Activated CD4-positive, alpha-beta T cell treated with anti-CD3 and anti-CD28 coated beads, Interleukin-2, amount 50 U/mL, for 4 hours (primary cell): ENCODE data around the gene RGMB.
A peak's percentile ranks its signal among the peaks of the same experiment; 100 is the strongest.

Source experiments
- DNase-seq, 2 experiments: peaks; one replicate each; pipeline ENCODE4 v3.0.0-alpha.2; 2020

RGMB gene

DNA sequence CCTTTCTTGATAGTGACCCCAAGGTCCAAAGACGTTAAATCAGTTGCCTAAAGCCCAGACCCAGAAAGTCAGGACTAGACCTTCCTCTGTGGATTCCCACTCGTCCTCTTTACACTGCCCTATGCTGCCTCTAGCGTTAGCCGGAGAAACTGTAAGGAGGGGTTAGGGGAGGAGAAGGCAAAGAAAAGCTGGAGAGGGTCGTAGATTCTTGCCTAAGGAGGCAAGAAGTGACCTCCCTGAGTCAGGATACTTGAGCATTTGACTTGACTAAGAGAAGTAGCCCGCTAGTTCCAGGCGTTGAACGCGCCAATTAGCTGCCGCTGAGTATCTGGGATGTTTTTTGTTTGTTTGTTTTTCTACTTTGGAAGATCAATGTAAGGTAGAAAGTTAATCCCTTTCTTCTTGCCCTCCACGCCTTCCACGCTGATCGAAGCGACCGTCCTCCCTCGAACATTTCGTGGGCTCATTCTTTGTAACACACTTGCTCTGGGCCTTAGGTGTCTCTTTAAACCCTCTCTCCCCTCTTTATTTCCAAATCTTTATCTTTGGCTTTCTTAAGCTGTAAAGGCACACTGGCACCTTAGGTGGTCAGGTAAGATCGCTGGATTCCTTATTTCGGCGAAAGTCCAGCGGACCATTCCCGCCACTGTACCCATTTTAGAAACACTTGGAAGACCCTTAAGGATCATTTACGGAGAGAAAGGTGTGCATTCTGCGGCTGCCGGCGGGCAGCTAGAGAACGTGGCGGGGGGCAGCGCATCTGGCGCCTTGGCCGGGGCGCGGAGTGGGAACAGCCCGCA is 5.1 kb upstream of the RGMB start:
- DNase-seq: no peak

DNA sequence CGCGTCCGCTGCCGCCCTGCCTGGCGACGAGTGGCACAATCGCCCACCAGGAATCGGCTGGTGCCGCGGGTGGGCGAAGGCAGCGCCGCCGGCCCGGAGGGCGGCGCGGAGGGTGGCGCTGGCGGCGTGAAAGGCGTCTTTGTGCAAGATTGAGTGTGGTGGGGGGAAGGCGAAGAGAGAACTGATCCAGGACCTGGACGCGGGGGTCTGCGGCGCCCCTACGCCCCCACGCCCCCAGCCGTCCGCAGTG is 4.6 kb upstream of the RGMB start:
- DNase-seq: no peak

DNA sequence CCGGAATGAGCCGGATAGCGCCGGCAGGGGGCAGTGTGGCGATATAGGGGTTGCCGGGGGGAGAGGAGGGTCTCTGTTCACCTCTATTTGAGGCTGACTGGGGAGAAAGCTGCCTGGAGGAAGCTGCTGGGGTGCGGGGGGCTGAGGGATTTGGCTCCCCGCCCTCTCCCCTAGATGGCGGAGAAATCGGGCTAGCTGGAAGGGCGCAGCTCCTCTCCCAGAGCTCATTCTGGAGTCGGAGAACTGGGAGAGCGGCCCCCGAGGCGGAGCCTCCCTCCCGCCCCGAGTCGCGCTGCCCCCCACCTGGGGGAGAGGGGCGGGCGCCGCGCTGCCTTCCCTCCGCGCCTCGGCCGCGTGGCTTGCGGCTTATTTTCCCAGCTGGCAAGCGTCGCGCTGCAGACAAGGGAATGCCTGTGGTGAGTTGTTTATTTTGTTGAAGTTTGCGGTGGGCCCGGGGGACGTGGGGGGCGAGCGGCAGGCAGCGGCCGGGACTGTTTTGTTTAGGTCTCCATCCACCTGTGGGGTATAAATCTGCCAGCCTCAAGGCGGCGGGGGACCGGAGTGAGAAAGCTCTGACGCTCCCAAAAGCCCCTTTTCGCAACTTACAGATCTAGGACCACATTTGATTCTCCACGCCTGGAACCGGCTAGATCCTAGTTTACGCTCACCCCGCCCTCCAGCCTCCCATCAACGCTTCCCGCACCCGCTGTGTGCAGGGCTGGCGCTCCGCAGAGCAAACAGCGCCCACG is 4.1 kb upstream of the RGMB start:
- DNase-seq: peak; percentile 40 to 44

DNA sequence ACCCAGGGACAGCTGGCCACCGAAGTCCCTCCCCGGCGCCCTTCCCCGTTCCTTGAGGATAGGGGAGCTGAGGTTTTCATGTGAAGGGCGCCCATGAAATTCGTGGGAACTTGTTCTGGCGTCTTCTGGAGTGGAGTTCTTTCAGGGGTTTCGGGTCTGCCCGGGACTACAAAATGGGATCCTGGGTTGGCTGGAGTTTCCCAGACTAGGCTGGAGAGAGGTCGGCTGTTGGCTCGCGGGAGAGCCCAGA is 3.6 kb upstream of the RGMB start:
- no peak for DNase-seq

DNA sequence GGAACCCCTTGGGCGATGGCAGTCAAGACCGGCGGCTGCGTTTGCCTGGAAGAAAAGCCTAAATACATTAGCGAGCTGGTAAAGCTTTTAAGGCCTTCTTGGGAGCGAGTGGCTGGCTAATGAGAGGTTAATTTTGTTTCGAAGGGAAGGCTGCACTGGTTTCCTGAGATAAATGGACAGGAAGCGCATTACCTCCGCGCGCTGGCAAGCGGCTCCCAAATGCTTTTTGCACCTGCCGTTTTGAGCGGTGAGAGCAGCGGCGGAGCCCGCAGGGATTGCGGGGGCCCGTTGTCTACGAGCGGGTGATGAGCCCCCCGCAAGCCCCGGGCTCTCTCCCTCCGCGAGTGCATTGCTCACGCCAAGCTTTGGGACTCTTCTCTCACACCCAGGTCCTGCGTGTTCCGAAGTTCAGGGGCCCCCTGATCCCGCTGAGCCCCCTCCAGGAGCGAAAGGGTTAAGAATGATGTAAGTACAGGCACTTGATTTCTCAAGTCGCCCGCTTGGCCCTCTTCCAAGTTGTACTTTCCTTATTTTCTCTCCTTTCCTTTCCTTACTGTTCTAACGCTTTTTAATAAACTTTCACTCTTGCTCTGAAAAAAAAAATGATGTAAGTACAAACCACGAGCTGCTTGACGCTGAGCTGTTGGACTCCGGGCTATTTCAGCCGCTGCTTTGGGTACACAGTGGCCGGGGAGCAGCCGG is 3.1 kb upstream of the RGMB start:
- DNase-seq: no peak

DNA sequence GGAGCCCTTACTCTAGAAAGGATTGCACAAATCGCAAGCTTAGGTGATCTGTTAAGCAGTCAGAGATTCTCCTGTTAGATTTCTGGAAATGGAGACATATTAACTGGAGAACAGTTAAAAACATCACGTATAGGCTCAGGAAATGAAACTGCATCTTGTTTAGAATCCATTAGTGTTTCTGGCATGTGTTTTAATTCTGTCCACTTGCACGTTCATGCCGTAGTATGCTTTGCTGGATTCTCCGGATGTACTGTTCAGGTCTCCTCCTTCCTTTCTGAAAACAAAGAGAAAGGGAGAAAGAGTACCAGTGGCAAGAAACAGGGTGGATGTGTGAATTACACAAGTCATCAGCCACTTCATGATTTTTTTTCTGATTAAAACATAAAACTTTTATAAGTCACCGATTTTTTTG is 2.5 kb upstream of the RGMB start:
- DNase-seq: no peak

DNA sequence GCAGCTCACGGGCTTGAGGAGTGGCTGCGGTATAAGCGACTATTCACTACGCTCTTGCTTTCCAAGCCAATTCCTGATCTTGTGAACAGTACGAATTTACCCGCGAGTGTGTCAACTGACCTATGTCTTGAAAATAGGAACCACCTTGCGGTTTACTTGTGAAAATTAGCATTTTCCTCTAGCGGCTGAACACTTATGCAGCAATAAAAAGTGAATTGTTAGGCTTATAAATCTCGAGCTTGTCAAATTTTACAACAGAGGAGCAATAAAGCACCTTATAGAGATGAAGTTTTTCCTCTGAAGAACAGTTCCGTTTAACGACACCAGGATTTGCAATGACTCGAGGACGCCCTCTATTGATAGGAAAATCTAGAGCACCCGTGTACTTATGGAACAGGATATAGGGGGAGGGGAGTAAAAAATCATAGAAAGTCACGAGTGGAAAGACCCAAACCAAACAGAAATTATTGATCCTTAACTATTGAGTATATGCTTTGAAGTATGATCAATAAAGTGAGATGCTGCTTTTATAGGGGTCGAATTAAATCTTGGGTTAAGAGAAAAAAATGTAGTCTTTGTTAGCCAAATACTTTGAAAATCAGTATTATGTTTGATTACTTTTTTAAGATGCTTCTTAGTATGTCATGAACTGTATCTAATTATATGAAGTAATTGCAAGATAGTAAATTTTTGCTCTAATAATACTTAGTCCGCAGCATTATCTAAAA is 1.9 kb upstream of the RGMB start:
- peak; percentile 52 to 54 for DNase-seq

DNA sequence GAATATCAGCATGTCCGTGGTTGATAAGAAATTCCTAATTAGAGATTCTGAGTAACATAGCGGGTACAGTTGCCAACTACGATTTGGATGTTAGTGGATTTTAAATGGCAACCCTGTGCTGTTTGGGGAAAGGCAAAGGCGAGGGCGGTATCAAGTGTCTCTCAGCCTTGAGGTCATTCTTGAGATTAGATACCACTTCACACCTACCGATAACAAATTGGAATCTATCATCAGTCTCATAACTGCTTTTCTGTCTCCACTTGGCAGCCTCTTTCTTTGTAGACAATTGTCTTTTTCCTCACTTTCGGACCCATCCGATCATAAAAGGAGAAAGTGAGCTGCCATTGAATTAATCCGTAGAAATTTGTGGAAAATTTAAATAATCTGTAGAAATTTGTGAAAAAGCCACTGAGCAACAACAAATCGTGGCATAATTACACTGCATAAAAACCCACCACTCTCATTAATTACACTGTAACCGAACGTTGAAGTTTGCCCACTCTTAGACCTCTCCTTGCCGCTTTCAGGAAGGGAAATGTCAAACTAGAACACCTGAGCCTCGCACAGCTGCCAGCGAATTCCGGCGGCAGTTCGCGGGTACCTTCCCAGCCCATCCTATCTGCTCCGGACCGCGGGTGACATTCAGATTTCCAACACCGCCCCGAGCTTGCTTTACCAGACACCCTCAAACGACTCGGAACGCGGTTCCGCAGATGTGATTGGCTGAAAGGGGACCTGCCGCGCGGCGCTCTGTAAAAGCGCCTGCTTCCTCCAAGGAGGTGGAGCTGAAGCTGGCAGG is 849 bp upstream of the RGMB start:
- DNase-seq: peak; percentile 47 to 55

DNA sequence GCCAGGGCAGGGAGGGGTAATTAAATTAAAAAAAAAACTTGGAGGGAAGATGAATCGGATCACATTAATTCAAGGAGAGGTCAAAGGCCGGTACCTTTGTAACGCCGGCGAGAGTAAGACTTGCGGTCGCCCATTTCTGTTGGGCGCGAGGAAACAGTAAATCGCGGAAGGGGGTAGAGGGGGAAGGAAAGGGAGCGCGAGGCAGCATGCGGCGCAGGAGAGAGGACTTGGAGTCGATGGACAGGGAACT is 324 bp upstream of the RGMB start:
- DNase-seq: no peak

DNA sequence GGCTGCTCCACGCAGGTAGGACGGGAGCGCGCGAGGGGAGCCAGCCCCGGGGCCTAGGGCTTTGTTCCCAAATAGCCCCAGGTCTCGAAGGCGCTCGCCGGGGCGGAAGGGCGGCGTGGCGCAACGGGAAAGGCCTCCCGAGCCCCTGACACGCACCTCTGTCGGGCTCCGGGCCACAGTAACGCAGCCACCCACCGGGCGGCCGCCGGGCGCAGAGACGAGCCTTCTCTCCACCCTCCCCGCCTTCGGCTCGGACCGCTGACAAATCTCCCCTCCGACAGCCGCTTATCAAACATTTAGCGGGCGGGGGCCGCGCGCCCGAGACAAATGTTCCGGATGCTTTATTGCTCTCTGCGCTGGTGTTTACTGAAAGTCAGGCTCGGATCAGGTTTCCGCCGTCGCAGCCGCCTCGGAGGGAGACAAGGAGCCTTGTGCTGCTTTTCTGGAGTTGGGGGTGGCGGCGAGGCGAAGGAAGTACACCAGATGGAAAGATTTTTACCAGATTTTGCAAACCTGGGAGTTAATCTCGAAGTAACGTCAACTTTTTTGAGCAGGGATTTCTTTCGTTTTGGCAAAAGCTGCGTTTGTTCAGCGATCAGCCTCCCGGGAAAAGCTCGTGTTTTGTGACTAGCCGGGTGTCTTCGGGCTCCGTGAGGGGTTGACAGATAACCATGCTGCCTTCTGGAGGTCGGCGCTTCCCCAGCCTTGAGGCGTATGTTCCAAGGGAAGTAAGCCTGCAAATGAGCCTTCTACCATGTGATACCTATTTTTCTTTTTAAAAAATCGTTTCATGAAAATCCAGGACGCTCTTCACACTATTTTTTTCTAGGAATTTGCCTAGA is 950 bp downstream of the RGMB start:
- DNase-seq: peak; percentile 42 to 45

DNA sequence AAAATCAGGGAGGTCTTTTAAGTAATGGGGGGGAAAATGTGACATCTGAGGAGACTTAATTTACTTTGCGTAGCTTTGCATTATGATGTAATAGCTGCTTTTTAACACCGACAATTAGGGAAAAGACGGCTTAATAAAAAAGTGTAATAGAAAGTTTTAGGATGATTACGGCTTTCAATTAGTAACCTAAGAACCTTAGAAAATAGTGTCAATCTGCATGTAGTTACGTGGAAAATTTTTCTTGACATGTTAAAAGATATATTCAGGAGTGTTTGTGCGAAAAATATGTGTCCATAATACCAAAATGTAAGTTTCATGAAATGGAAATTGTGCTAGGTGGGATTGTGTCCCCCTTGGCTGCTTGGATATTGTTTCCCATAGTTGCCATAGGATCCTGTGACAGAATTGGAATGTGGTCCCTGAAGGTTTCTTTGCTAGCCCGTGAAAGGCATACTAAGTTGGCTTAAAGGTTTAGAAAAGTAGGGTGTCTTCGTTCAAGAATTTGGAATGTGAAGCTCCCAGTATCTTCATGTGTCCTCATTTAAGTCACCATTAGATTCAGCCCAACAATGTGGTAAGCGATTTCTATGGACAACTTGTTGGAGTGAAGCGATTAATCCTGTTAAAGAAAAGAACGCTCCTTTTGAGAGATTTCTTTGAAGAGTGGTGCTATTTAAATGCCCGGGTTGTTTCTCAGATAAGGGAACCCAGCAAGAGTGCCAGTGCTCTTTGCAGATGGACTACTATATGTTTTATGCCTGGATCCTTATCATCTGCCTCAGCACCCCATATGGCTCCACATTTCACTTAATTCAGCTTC is 2.0 kb downstream of the RGMB start:
- DNase-seq: no peak

DNA sequence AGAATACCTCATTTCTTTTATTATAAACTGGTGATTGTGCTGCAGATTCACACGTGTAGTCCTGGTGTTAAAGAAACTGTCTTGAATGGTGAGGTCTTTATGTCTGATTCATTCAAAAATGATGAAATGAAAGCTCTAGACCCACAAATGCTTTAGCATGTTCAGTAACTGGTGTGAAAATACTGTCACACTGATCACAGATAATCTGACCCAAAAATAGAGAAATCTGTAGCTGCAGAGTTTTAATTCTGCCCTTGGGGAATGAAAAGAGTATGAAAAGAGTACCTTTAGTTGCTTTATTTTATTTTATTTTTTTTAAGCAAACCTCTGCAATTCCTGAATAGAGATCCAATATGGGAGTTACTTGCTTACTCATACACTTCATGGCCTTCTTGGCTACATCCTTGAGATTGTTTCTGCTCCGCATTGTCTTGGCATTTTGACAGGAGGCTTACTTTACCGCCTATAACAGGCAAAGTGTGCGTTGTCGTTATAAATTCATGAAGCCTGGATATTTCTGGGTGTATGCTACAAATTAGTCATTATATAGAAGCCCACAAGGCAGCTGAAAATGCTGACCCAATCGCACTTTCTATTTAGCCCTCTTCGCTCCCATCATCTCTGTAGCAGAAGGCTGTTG is 2.7 kb downstream of the RGMB start:
- DNase-seq: no peak

DNA sequence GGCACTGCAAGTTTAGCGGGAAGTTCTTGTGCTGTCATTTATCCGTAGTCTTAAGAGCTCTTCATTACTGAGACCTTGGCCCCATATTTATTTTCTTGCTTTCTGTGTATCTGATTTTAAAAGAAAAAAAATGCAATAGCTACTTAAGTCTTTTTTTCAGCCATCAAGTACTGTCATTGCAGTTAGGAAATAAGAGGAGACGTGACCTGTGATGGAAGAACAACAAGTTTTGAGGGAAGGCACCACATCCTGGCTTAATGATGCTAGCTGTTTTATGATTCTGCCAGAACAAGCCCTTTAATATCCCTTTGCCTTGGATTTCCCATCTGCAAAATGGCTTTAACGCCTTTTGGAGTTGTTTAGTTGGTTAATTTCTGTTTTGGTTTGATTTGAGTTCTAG is 3.8 kb downstream of the RGMB start:
- no peak for DNase-seq

DNA sequence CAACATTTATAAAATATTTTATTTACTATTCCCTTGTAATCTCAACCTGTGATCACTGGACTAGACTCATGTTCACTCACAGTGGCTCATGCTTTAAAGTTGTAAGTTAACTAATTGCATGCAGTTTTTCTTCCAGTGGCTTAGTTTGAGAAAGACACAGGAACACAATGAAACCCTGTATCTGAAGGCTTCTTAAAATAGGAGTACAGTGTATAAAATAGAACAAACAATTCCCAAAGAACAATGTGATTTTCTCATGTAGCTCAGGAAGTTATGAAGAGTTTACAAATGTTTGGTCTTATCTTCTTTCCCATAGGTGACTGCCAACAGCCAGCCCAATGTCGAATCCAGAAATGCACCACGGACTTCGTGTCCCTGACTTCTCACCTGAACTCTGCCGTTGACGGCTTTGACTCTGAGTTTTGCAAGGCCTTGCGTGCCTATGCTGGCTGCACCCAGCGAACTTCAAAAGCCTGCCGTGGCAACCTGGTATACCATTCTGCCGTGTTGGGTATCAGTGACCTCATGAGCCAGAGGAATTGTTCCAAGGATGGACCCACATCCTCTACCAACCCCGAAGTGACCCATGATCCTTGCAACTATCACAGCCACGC is 5.9 kb downstream of the RGMB start:
- DNase-seq: no peak

DNA sequence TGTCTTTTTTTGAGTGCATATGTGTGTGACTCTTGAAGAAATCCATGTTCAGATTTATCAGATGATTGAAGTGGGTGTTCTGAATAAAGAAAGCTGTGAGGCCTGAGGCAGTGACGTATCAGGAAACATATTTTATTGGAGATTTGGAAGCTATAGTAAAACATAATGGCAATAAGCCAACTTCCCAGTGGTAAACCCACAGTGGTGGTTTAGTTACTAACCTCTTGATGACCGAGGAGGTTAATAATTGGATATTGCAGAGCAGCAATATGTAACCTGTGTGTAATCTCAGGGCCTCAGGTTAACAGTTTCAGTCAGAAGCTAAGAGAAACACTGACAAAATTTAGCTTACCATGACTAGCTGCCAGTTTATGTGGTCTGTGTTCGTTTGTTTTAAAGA is 6.9 kb downstream of the RGMB start:
- DNase-seq: no peak

DNA sequence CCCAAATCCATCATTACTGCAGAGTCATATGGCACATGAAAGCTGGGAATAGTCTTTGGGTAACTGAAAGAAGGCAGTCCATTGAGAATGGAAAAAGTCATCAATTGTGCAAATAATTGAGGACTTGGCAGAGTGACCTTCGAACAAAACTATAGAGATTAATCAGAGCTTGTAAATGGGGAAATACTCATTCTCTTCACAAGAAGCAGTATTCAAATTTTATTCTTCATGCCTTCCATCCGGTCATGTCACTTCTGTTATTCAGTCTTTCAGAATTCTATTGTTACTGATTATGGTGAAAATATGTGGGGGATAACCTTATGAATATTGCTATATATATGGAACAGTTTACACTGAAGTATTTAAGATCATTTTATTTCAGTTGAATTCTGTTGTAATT is 8.1 kb downstream of the RGMB start:
- no peak for DNase-seq

DNA sequence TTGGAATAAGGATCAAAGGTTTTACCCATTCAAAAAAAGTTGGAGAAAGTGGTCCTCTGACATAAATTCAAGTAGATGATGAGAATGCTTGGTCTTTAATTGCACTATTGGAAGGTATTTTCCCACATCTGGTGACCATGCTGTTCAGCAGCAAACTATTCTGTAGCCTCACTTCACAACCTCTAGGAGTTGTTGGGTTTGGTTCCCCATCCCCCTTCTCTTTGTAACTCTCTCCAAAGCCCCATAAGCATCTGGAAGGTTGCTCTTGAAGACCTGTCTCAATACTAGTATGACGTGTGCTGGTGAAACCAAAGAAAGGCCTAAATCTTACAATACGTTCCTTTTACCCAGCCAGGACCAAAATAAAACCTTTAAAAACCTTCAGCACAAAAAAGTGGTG is 8.5 kb downstream of the RGMB start:
- DNase-seq: no peak

DNA sequence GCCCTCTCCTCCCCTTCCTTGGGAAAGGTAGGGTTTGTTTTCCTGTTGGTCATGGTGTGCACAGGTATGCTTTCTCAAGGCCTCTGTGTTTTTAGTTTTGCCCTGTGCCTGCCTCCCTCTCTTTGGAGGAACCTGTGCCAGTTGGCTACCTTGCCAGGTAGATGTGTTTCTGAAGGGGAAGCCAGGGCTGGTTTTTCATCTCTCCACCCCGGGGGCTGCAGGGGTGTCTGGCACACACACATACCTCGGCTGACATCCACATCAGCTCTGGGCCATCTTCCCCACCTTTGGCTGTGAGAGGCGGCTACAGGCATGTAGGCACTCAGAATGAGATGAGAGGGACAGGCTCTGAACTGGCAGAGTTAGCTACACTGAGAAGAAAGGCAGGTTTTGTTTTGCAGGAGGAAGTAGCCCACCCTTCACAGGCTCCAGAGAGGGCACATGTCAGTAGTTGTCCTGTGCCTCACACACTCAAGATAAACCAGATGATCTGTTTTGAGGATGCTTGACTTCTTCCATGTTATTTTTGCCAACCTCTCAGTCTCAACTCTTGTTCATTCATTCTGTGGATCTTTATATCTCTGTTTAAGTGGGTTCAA is 9.7 kb downstream of the RGMB start:
- DNase-seq: no peak

DNA sequence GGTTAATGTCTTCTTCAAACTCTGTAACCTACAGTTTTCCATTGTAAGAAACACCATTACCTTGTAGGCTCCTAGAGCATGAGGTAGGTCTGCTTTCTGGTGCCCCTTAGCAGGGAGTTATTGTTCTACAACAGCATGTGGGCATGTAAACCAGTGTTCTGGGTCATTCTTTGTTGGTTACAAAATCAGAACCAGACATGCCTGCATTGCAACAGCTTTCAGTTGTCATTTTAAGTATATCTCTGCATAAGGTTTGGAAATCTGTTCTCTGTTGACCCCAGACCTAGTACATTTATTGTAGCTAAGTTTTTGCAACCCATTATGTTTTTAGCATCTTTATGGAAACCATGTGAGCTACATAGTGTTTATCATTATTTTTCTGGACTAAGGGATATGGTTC is 10.9 kb downstream of the RGMB start:
- no peak for DNase-seq

DNA sequence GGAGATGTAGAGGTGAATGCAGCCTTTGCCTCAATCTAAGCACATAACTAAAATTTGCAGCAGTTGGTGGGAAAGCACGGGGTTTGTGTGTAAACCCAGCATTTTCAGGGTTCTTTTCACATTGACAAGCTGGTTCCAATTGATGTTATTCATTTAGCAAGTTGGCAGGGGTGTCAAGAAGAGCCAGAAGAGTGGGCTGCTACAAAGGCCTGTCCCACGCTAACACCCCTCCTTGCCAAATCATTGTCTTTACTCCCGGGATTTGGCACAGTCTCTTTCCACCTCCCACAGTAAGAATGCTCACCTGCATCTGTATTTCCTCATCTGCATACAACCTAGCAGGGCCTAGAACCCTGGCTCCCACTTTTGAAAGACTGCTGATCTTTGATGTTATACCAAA is 11.8 kb downstream of the RGMB start:
- DNase-seq: no peak
